HepG2 (cell line): ENCODE results near the gene POSTN. TPM values are rescaled to one million over a fixed set of nuclear protein-coding genes. Genes with fewer than 3 reads are reported as not detected.

ENCODE experiments used
- ATAC-seq: fragments of 200-7000 bp; cut with Tn5 transposase; 3 replicates; pipeline ENCODE4 v1.9.1; 2020; ENCODE audit warnings: mild to moderate bottlenecking, moderate library complexity
- BruUV-seq: library from RNA; stranded (reverse); fragments of 400-500 nt; replicated peaks from 2 replicates; lab custom pipeline; 2021; lab: Mats Ljungman, UMichigan
- CTCF ChIA-PET: fragments of 300-600 bp; formaldehyde crosslinking; extraction: SDS; loops from one replicate; lab custom pipeline; 2021; ENCODE audit warnings: low total read pairs, inconsistent platforms, low intra/inter-chr PET ratio; lab: Yijun Ruan, JAX
- POLR2A ChIA-PET: fragments of 350-600 bp; sonication (Branson Sonifier 250); formaldehyde crosslinking; loops from one replicate; lab custom pipeline; 2020; ENCODE audit warnings: antibody characterized with exemption, inconsistent platforms; lab: Yijun Ruan, JAX
- DNase-seq: peaks from one replicate; pipeline ENCODE4 v3.0.0-alpha.2; 2015; ENCODE audit warnings: low spot score
- FAIRE-seq: peaks from 3 replicates; lab custom pipeline; 2011; peaks lifted over from hg19 to GRCh38; lab: Jason Lieb, UNC
- H2AFZ ChIP-seq: one replicate; pipeline ENCODE4 v1.6.1; 2011; ENCODE audit warnings: low read length, inconsistent platforms
- H3K27ac ChIP-seq: fragments of 300-600 bp; 3 replicates; pipeline ENCODE4 v1.8.0; 2011; ENCODE audit warnings: mixed run types, mild to moderate bottlenecking, mixed read lengths, low read length, inconsistent platforms; ENCODE audit not compliant: insufficient read depth; ENCODE audit errors: extremely low read length
- H3K27me3 ChIP-seq, 2 experiments: fragments of 200-600 bp in 1 of 2; 2 replicates in 1 of 2; 3 replicates in 1 of 2; pipeline versions ENCODE4 v1.6.0 to v1.8.0; 2011; ENCODE audit warnings: low read length in 2 of 2, mild to moderate bottlenecking in 2 of 2, moderate library complexity in 2 of 2, inconsistent platforms in 1 of 2; ENCODE audit not compliant: insufficient read depth in 2 of 2, control insufficient read depth in 1 of 2
- H3K36me3 ChIP-seq, 2 experiments: fragments of 200-600 bp in 1 of 2; replicated peaks in 1 of 2; 2 replicates in 1 of 2; 3 replicates in 1 of 2; pipeline versions ENCODE4 v1.5.1 to v1.8.0; 2011; ENCODE audit warnings: low read length in 2 of 2, inconsistent platforms in 1 of 2; ENCODE audit not compliant: insufficient read depth in 2 of 2, control insufficient read depth in 1 of 2
- H3K4me1 ChIP-seq: 2 replicates; pipeline ENCODE4 v1.5.1; 2012; ENCODE audit warnings: low read length, inconsistent platforms; ENCODE audit not compliant: insufficient read depth
- H3K4me2 ChIP-seq: 2 replicates; pipeline ENCODE4 v1.6.0; 2011; ENCODE audit warnings: low read depth, low read length, inconsistent platforms
- H3K4me3 ChIP-seq, 3 experiments: fragments of 200-600 bp in 1 of 3; sonication (generic), shearing (Covaris generic) in 1 of 3; replicated peaks in 1 of 3; 2 replicates each; pipeline ENCODE4 v1.5.1; 2011 to 2016; ENCODE audit warnings: low read length in 3 of 3, inconsistent platforms in 2 of 3, low read depth in 2 of 3, mild to moderate bottlenecking in 2 of 3, control low read depth in 1 of 3, mixed read lengths in 1 of 3; ENCODE audit not compliant: insufficient read depth in 1 of 3
- H3K79me2 ChIP-seq: one replicate; pipeline ENCODE4 v1.6.1; 2011; ENCODE audit warnings: low read length, inconsistent platforms; ENCODE audit not compliant: insufficient read depth
- H3K9ac ChIP-seq: 2 replicates; pipeline ENCODE4 v1.6.0; 2011; ENCODE audit warnings: mild to moderate bottlenecking, low read depth, low read length, inconsistent platforms; ENCODE audit not compliant: insufficient read depth
- H3K9me3 ChIP-seq: 2 replicates; pipeline ENCODE4 v1.5.1; 2012; ENCODE audit warnings: mild to moderate bottlenecking, low read length
- H4K20me1 ChIP-seq: 2 replicates; pipeline ENCODE4 v1.6.0; 2011; ENCODE audit warnings: inconsistent platforms, mild to moderate bottlenecking, low read length, moderate library complexity; ENCODE audit not compliant: insufficient read depth
- MED13 ChIP-seq: sonication (generic); formaldehyde crosslinking; IDR thresholded peaks from 2 replicates; pipeline ENCODE4 v1.5.0; 2020; ENCODE audit warnings: missing genetic modification reagents
- NFE2L1 ChIP-seq: sonication (generic); formaldehyde crosslinking; IDR thresholded peaks from 2 replicates; pipeline ENCODE4 v1.4.0; 2020; ENCODE audit warnings: missing genetic modification reagents, mild to moderate bottlenecking, borderline replicate concordance
- PTBP1 ChIP-seq: fragments of 200-400 bp; formaldehyde crosslinking; IDR thresholded peaks from 2 replicates; pipeline ENCODE4 v1.6.1; 2018; ENCODE audit warnings: low read length, low read depth; ENCODE audit not compliant: poor library complexity, severe bottlenecking
- RFXAP ChIP-seq: sonication (generic); formaldehyde crosslinking; IDR thresholded peaks from 2 replicates; pipeline ENCODE4 v1.4.0; 2020; ENCODE audit warnings: missing genetic modification reagents, borderline replicate concordance
- SP2 ChIP-seq: sonication (generic); formaldehyde crosslinking; IDR thresholded peaks from 2 replicates; pipeline ENCODE4 v1.5.1; 2020; ENCODE audit warnings: mild to moderate bottlenecking, missing genetic modification reagents
- SRF ChIP-seq: IDR thresholded peaks from 2 replicates; pipeline ENCODE4 v1.6.1; 2011; ENCODE audit warnings: mild to moderate bottlenecking, low read depth, low read length, moderate library complexity
- TBX2 ChIP-seq: sonication (generic); formaldehyde crosslinking; IDR thresholded peaks from 2 replicates; pipeline ENCODE4 v1.5.0; 2020; ENCODE audit warnings: missing genetic modification reagents, mild to moderate bottlenecking, borderline replicate concordance
- ZNF530 ChIP-seq: sonication (generic); formaldehyde crosslinking; IDR thresholded peaks from 2 replicates; pipeline ENCODE4 v1.5.0; 2020; ENCODE audit warnings: low read depth, mild to moderate bottlenecking, missing genetic modification reagents
- ZNF567 ChIP-seq: sonication (generic); formaldehyde crosslinking; IDR thresholded peaks from 2 replicates; pipeline ENCODE4 v1.8.1; 2023; ENCODE audit warnings: mild to moderate bottlenecking, missing genetic modification reagents, borderline replicate concordance
- WGBS: methylation state at CpG from one replicate; pipeline ENCODE4 v1.1.6; 2017; ENCODE audit warnings: low lambda C conversion rate; 5-methylcytosine and 5-hydroxymethylcytosine counted together
- in situ Hi-C: cut with HindIII; loops from 2 replicates; pipeline ENCODE4 v1.10.0; 2017; ENCODE audit warnings: low pct_unique_long_range_greater_than_20kb; ENCODE audit not compliant: extremely low pct_ligation_motif_present
- intact Hi-C: fragments of 100-400 bp; cut with micrococcal nuclease; formaldehyde crosslinking; loops from one replicate; pipeline ENCODE4 v1.10.0; 2022; ENCODE audit not compliant: unreplicated experiment
- polyA plus RNA-seq, 8 experiments: library from polyadenylated mRNA; depleted of rRNA in 3 of 8; stranded (reverse) in 7 of 8; unstranded in 1 of 8; fragments of >200 nt; fragmentation: Illumina TruSeq in 4 of 8; extraction: Trizol in 4 of 8; gene quantifications; 2 replicates each; pipeline versions ENCODE4 v1.2.1 to v1.2.3, GENCODE V29; 2011 to 2016; ENCODE audit warnings: low read depth in 4 of 8, missing spikeins in 1 of 8, mixed read lengths in 1 of 8; ENCODE audit not compliant: insufficient read depth in 1 of 8
- total RNA-seq, 5 experiments: library from RNA; depleted of rRNA; stranded (reverse); fragments of >200 nt; fragmentation: Illumina TruSeq; extraction: Trizol; gene quantifications; 2 replicates each; pipeline ENCODE4 v1.2.3, GENCODE V29; 2016; ENCODE audit warnings: low read depth in 1 of 5
- TF ChIP-seq, protein P1 (sequence below): IDR thresholded peaks from 2 replicates; pipeline ENCODE4 v1.6.1; 2016; ENCODE audit warnings: mild to moderate bottlenecking, missing biosample characterization, missing genetic modification reagents
- TF ChIP-seq, protein P2 (sequence below): sonication (generic); formaldehyde crosslinking; IDR thresholded peaks from 2 replicates; pipeline ENCODE4 v1.8.1; 2023; ENCODE audit warnings: mild to moderate bottlenecking, inconsistent platforms, moderate library complexity, missing genetic modification reagents, borderline replicate concordance
- TF ChIP-seq, protein P3 (sequence below): sonication (generic); formaldehyde crosslinking; IDR thresholded peaks from 2 replicates; pipeline ENCODE4 v1.4.0; 2020; ENCODE audit warnings: mild to moderate bottlenecking, missing genetic modification reagents

POSTN gene
- total and polyA plus RNA-seq, 2 of the 13 experiments (the other 11 are each of a cell fraction or from before 2014, with no cell fraction given) = not detected

GRCh38 chr13:37641391-37641790 is 42.8 kb upstream of the POSTN start:
- intact Hi-C loops = no loop called here

More at GRCh38 chr13:37641391-37641790, 42.8 kb upstream of the POSTN start:
- Histone ChIP-seq H3K4me1 (no peaks in the 10 kb centered on the region), H3K27me3 (no peaks in the 10 kb centered on the region; a peak in 1 of 5 replicates), H3K36me3 (no peaks in the 10 kb centered on the region), H3K79me2 (no peaks in the 10 kb centered on the region), H3K9me3 (no peaks in the 10 kb centered on the region), H2AFZ (no peak overlapping the region), H3K27ac (no peak overlapping the region), H3K9ac (no peak overlapping the region), H4K20me1 (no peaks in the 10 kb centered on the region)
- 68% methylated on average over 2 of the region's 2 CpGs for WGBS
- ATAC-seq (no peak), FAIRE-seq (no peak), DNase-seq (no peak)
- in situ Hi-C loops = no loop called here
- no TSS peak for BruUV-seq
- ChIA-PET POLR2A (no interaction called here), CTCF (no interaction called here)
- TF ChIP-seq RFXAP (CRISPR knock-in tag) (no peak), SRF (no peak), TBX2 (CRISPR knock-in tag) (no peak), ZNF530 (CRISPR knock-in tag) (no peak), SP2 (CRISPR knock-in tag) (no peak), PTBP1 (no peak), ZNF567 (CRISPR knock-in tag) (no peak), NFE2L1 (CRISPR knock-in tag) (no peak), MED13 (CRISPR knock-in tag) (no peak)
- TF ChIP-seq, protein P1, sequence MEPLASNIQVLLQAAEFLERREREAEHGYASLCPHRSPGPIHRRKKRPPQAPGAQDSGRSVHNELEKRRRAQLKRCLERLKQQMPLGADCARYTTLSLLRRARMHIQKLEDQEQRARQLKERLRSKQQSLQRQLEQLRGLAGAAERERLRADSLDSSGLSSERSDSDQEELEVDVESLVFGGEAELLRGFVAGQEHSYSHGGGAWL = no peak
- TF ChIP-seq, protein P2, sequence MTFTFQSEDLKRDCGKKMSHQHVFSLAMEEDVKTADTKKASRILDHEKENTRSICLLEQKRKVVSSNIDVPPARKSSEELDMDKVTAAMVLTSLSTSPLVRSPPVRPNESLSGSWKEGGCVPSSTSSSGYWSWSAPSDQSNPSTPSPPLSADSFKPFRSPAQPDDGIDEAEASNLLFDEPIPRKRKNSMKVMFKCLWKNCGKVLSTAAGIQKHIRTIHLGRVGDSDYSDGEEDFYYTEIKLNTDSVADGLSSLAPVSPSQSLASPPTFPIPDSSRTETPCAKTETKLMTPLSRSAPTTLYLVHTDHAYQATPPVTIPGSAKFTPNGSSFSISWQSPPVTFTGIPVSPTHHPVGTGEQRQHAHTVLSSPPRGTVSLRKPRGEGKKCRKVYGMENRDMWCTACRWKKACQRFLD = no peak
- TF ChIP-seq, protein P3, sequence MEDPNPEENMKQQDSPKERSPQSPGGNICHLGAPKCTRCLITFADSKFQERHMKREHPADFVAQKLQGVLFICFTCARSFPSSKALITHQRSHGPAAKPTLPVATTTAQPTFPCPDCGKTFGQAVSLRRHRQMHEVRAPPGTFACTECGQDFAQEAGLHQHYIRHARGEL (CRISPR knock-in tag) = no peak
- TF ChIP-seq, all 625 proteins: peak for 0
- H3K4me2 ChIP-seq = no peak overlapping the region
- no peak overlapping the region for H3K4me3 ChIP-seq
